Activated CD8-positive, alpha-beta T cell treated with anti-CD3 and anti-CD28 coated beads for 36 hours (primary cell): ENCODE data around the gene F10. TPM values are rescaled to one million over a fixed set of nuclear protein-coding genes. Genes with fewer than 3 reads are reported as not detected.

Experiments used
- ATAC-seq: fragments of 200-7000 bp; cut with Tn5 transposase; one replicate; pipeline ENCODE4 v1.10.0; 2021; ENCODE audit warnings: mild to moderate bottlenecking, moderate library complexity
- CTCF ChIA-PET: fragments of 350-600 bp; sonication (Branson Sonifier 250); formaldehyde crosslinking; loops from one replicate; lab custom pipeline; 2021; ENCODE audit warnings: antibody characterized with exemption; lab: Charles Lee
- POLR2A ChIA-PET: fragments of 350-600 bp; sonication (Branson Sonifier 250); formaldehyde crosslinking; loops from one replicate; lab custom pipeline; 2021; ENCODE audit warnings: antibody characterized with exemption; lab: Charles Lee
- DNase-seq: peaks from one replicate; pipeline ENCODE4 v3.0.0-alpha.2; 2020
- H3K27ac Mint-ChIP-seq: one replicate; pipeline ENCODE4 v1.8.0; 2021; ENCODE audit warnings: mild to moderate bottlenecking, mixed read lengths
- H3K27me3 Mint-ChIP-seq: one replicate; pipeline ENCODE4 v1.8.0; 2021; ENCODE audit warnings: mixed read lengths
- H3K36me3 Mint-ChIP-seq: one replicate; pipeline ENCODE4 v1.8.0; 2021; ENCODE audit warnings: low read depth, mixed read lengths
- H3K4me1 Mint-ChIP-seq: one replicate; pipeline ENCODE4 v1.8.0; 2021; ENCODE audit warnings: low read depth, mixed read lengths
- H3K4me3 Mint-ChIP-seq: one replicate; pipeline ENCODE4 v1.8.0; 2021; ENCODE audit warnings: mild to moderate bottlenecking, moderate library complexity, mixed read lengths
- H3K9me3 Mint-ChIP-seq: one replicate; pipeline ENCODE4 v1.8.0; 2021; ENCODE audit warnings: mixed read lengths
- intact Hi-C: fragments of 100-400 bp; cut with micrococcal nuclease; formaldehyde crosslinking; loops from one replicate; pipeline ENCODE4 v1.10.0; 2022
- total RNA-seq, 2 experiments: library from RNA; stranded (reverse); gene quantifications; one replicate each; pipeline ENCODE4 v1.2.3, GENCODE V29; 2021
- TF ChIP-seq, protein P1 (sequence below): fragments of 200-600 bp; IDR thresholded peaks from one replicate; pipeline ENCODE4 v1.8.0; 2022; ENCODE audit warnings: antibody characterized with exemption, mild to moderate bottlenecking

F10 gene
- total RNA-seq, 2 experiments from 2014 or later = not detected

GRCh38 chr13:113087923-113088690, 34.5 kb upstream of the F10 start:
- intact Hi-C loops = no loop called here
- Mint-ChIP-seq H3K4me3 (no peak overlapping the region), H3K27ac (no peak overlapping the region), H3K27me3 (no peaks in the 10 kb centered on the region), H3K36me3 (no peaks in the 10 kb centered on the region), H3K4me1 (no peaks in the 10 kb centered on the region), H3K9me3 (no peaks in the 10 kb centered on the region)
- ChIA-PET POLR2A (no interaction called here), CTCF (interaction anchor here (1.1 kb wide), 1 partner anchor 10 kb away, joined by 3 read pairs; no protein-coding TSS in a partner anchor)
- ATAC-seq = no peak
- DNase-seq = no peak
- TF ChIP-seq, protein P1, sequence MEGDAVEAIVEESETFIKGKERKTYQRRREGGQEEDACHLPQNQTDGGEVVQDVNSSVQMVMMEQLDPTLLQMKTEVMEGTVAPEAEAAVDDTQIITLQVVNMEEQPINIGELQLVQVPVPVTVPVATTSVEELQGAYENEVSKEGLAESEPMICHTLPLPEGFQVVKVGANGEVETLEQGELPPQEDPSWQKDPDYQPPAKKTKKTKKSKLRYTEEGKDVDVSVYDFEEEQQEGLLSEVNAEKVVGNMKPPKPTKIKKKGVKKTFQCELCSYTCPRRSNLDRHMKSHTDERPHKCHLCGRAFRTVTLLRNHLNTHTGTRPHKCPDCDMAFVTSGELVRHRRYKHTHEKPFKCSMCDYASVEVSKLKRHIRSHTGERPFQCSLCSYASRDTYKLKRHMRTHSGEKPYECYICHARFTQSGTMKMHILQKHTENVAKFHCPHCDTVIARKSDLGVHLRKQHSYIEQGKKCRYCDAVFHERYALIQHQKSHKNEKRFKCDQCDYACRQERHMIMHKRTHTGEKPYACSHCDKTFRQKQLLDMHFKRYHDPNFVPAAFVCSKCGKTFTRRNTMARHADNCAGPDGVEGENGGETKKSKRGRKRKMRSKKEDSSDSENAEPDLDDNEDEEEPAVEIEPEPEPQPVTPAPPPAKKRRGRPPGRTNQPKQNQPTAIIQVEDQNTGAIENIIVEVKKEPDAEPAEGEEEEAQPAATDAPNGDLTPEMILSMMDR = no peak

GRCh38 chr13:113088691-113089020, 33.9 kb upstream of the F10 start:
- DNase-seq = no peak
- no peak for ATAC-seq
- H3K27ac Mint-ChIP-seq = no peak overlapping the region
- no peaks in the 10 kb centered on the region for H3K9me3 Mint-ChIP-seq
- ChIA-PET CTCF (no interaction called here), POLR2A (no interaction called here)
- no peaks in the 10 kb centered on the region for H3K27me3 Mint-ChIP-seq
- H3K4me3 Mint-ChIP-seq = no peak overlapping the region
- H3K36me3 Mint-ChIP-seq = no peaks in the 10 kb centered on the region
- TF ChIP-seq, protein P1 = no peak
- intact Hi-C loops = no loop called here
- H3K4me1 Mint-ChIP-seq = no peaks in the 10 kb centered on the region

DNA sequence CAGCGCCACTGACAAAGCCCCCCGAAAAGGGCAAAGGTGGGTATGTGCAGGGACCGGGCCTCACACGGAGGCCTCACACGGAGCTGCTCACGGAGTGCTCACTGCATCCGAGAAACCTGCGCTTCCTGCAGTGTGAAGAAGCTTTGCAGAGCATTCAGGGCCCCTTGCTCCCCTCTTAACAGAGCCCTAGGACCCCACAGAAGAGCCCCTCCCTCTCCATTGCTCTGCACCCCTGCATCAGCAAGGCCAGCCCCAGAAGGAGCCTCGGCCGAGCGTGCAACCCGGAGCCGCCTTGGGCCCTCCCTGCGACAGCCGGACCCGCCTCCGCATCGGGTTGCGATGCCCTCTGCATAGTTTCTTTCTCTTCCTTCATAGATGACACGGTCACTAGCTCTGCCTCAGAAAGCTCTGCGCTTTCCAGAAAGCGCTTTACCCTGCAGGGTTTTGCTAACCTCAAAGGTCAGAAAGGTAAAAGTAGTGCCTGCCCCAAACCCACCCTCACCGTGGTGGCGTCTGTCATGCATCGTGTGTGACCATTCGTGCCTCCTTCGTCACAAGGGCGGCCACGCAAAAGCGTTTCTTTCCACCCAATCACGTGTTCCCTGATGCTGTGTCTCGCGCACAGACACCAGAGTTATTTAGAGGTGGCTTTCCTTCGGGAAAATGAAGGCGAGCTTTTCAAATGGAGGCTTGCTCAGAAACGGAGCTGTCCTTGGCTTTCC, 32.7 kb upstream of the F10 start:
- no peak overlapping the region for H3K27ac Mint-ChIP-seq
- ChIA-PET POLR2A (no interaction called here), CTCF (no interaction called here)
- H3K27me3 Mint-ChIP-seq = no peaks in the 10 kb centered on the region
- H3K36me3 Mint-ChIP-seq = no peaks in the 10 kb centered on the region
- TF ChIP-seq, protein P1 = no peak
- no peaks in the 10 kb centered on the region for H3K4me1 Mint-ChIP-seq
- H3K4me3 Mint-ChIP-seq = no peak overlapping the region
- no peak for ATAC-seq
- intact Hi-C loops = no loop called here
- H3K9me3 Mint-ChIP-seq = no peaks in the 10 kb centered on the region
- DNase-seq = no peak

DNA sequence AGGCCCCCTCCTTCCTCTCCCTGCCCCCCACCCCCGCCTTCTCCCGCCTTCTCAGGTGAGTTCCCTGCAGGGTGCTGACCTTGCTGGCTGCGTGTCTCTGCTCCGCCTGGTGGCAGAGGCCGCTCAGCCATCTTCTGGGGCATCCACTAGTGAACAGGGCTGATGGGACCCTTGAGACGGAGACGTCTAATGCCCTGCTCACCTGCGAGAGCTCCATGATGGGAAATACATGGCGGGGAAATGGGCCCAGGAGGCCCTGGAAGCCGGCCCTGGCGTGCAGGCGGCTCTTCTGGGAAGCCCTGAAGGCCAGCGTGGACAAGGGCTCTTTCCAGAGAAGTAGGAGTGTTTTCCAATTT, 32.2 kb upstream of the F10 start:
- ATAC-seq (no peak), DNase-seq (no peak)
- TF ChIP-seq, protein P1 = no peak
- ChIA-PET POLR2A (no interaction called here), CTCF (no interaction called here)
- H3K36me3 Mint-ChIP-seq = no peaks in the 10 kb centered on the region
- no peak overlapping the region for H3K27ac Mint-ChIP-seq
- no peaks in the 10 kb centered on the region for H3K4me1 Mint-ChIP-seq
- no peaks in the 10 kb centered on the region for H3K27me3 Mint-ChIP-seq
- H3K4me3 Mint-ChIP-seq = no peak overlapping the region
- intact Hi-C loops = no loop called here
- H3K9me3 Mint-ChIP-seq = no peaks in the 10 kb centered on the region

DNA sequence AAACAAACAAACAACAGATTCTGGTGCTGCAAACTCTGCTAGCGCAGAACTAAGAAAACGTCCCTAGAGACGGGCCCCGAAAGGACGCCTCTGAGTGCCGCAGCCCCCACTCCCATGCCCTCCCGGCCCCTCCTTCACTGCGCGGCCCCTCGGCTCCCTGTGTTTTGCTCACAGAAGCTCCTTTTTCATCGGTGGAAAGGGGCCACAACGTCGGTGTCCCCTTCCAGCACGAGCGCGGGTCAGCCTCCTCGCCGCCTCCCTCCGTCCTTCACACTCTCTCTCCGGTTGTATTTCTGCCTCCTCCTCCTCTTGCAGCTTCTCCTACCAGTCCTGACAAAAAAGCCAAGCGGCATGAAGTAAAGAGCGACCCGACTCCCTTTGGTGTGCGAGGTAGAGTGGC, 31.8 kb upstream of the F10 start:
- H3K36me3 Mint-ChIP-seq = no peaks in the 10 kb centered on the region
- intact Hi-C loops = no loop called here
- POLR2A ChIA-PET = no interaction called here

More for the DNA sequence above, 31.8 kb upstream of the F10 start:
- no peaks in the 10 kb centered on the region for H3K4me1 Mint-ChIP-seq
- CTCF ChIA-PET = no interaction called here
- H3K27ac Mint-ChIP-seq = no peak overlapping the region
- no peaks in the 10 kb centered on the region for H3K27me3 Mint-ChIP-seq
- DNase-seq (no peak), ATAC-seq (no peak)
- no peak overlapping the region for H3K4me3 Mint-ChIP-seq
- TF ChIP-seq, protein P1 = no peak
- H3K9me3 Mint-ChIP-seq = no peaks in the 10 kb centered on the region
